SHP77 (cell line): ENCODE measurements around the gene PRF1.
"Not testable (repeated sequence)": the region's sequence is repeated elsewhere in the genome, so short reads cannot be mapped to it uniquely, and the experiment has no call there.

Source experiments
- DNase-seq, 2 experiments: peaks; one replicate each; lab custom pipeline; 2025; lab: John Stamatoyannopoulos, UW

Gene PRF1

GRCh38 chr10:70617798-70618568, 15.4 kb upstream of the PRF1 start:
- no peak for DNase-seq

GRCh38 chr10:70616761-70617160, 14.2 kb upstream of the PRF1 start:
- no peak for DNase-seq

- DNase-seq, result no peak
Observed at GRCh38 chr10:70615784-70616522, 13.4 kb upstream of the PRF1 start.

- DNase-seq, result no peak
Observed at GRCh38 chr10:70615211-70615610, 12.7 kb upstream of the PRF1 start.

GRCh38 chr10:70614364-70614763, 11.8 kb upstream of the PRF1 start:
- DNase-seq, result not testable (repeated sequence)

- DNase-seq, result no peak
Observed at GRCh38 chr10:70613941-70614340, 11.4 kb upstream of the PRF1 start.

- no peak for DNase-seq
Observed at GRCh38 chr10:70607936-70608335, 5.4 kb upstream of the PRF1 start.

- no peak for DNase-seq
Observed at GRCh38 chr10:70605161-70605560, 2.6 kb upstream of the PRF1 start.

GRCh38 chr10:70604106-70604505, 1.6 kb upstream of the PRF1 start:
- DNase-seq, result no peak

GRCh38 chr10:70603449-70603801, 884 bp upstream of the PRF1 start:
- DNase-seq, result no peak

- DNase-seq, result no peak
Observed at GRCh38 chr10:70601746-70602145, 795 bp downstream of the PRF1 start.

- DNase-seq, result no peak
Observed at GRCh38 chr10:70600512-70601395, 1.8 kb downstream of the PRF1 start.

- no peak for DNase-seq
Observed at GRCh38 chr10:70599791-70600190, 2.8 kb downstream of the PRF1 start.

GRCh38 chr10:70599319-70599718, 3.2 kb downstream of the PRF1 start:
- DNase-seq, result no peak

- DNase-seq, result no peak
Observed at GRCh38 chr10:70598857-70599295, 3.7 kb downstream of the PRF1 start.

GRCh38 chr10:70597856-70598815, 4.4 kb downstream of the PRF1 start:
- DNase-seq, result no peak

- no peak for DNase-seq
Observed at GRCh38 chr10:70596860-70597809, 5.4 kb downstream of the PRF1 start.

- DNase-seq, result no peak
Observed at GRCh38 chr10:70596110-70596798, 6.3 kb downstream of the PRF1 start.

- no peak for DNase-seq
Observed at GRCh38 chr10:70595566-70596016, 7.0 kb downstream of the PRF1 start.
